D721Med (cell line): ENCODE measurements around the gene ASH1L.

Experiments used
- DNase-seq: peaks from one replicate; pipeline ENCODE4 v3.0.0; 2011; ENCODE audit warnings: low spot score; ENCODE audit not compliant: insufficient read length
- FAIRE-seq: peaks from 2 replicates; lab custom pipeline; 2011; peaks lifted over from hg19 to GRCh38; lab: Jason Lieb, UNC
- TF ChIP-seq, protein P1 (sequence below): IDR thresholded peaks from 2 replicates; pipeline ENCODE4 v1.5.1; 2012; ENCODE audit warnings: mild to moderate bottlenecking, control low read depth; ENCODE audit not compliant: insufficient read depth; ENCODE audit errors: missing control alignments

Gene ASH1L

DNA sequence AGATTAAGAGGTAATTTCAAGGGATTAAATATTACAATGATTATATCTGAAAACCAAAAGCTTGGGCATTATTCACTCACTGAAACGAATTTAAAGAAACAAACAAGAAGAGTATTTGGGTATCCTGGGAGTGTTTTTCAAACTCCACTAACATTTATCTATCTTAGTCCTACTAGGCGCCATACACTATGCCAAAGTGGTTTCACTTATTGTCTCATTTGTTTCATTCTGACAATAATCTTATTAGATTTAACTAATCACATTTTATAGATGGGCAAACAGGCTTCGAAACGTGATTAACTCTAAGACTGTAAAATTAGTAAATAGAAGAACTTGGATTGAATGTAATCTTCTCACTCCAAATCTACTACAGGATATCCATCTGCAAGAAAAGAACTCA is 25.4 kb downstream of the ASH1L start:
- TF ChIP-seq, protein P1, sequence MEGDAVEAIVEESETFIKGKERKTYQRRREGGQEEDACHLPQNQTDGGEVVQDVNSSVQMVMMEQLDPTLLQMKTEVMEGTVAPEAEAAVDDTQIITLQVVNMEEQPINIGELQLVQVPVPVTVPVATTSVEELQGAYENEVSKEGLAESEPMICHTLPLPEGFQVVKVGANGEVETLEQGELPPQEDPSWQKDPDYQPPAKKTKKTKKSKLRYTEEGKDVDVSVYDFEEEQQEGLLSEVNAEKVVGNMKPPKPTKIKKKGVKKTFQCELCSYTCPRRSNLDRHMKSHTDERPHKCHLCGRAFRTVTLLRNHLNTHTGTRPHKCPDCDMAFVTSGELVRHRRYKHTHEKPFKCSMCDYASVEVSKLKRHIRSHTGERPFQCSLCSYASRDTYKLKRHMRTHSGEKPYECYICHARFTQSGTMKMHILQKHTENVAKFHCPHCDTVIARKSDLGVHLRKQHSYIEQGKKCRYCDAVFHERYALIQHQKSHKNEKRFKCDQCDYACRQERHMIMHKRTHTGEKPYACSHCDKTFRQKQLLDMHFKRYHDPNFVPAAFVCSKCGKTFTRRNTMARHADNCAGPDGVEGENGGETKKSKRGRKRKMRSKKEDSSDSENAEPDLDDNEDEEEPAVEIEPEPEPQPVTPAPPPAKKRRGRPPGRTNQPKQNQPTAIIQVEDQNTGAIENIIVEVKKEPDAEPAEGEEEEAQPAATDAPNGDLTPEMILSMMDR = no peak
- DNase-seq (no peak), FAIRE-seq (peak; percentile 89)

DNA sequence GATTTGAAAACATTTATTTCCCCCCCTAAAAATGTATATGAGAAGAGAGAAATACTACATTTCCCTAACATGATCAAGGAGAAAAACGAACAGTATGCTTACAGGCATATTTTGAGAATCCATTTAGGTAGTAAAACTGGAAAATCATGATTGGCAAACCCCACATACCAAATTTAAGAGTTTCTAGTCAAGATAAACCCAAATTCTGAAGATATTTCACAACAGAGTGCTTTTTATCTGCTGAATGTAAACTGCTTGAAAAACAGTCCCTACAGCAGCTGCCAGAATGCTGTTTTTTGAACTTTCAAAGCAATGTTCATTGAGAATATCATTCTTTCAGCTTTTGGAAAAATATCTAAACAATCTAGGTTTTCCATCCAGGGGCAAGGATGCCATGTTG is 31.0 kb downstream of the ASH1L start:
- FAIRE-seq = no peak
- no peak for DNase-seq
- TF ChIP-seq, protein P1 = no peak

DNA sequence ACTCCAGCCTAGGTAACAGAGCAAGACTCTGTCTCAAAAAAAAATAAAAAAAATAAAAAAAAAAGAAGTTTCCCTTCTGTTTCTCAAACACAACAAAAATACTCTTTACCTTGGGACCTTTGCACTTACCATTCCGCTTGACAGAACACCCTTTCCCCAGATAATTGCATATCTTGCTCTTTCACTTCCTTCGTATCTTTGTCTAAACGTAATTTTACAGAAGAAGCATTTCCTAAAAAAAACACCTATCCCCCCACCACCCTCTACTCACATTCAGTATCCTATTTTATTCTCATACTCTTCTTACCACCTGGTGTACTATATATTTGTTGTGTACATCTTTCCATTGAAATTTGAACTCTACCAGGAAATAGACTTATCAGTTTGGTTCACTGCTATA is 32.7 kb downstream of the ASH1L start:
- TF ChIP-seq, protein P1 = no peak
- no peak for DNase-seq
- no peak for FAIRE-seq

- no peak for DNase-seq
- FAIRE-seq = no peak
- TF ChIP-seq, protein P1 = no peak
Observed at GRCh38 chr1:155529109-155529508, 33.5 kb downstream of the ASH1L start.

GRCh38 chr1:155527677-155528076 is 34.9 kb downstream of the ASH1L start:
- TF ChIP-seq, protein P1 = no peak
- DNase-seq = no peak
- FAIRE-seq = no peak

DNA sequence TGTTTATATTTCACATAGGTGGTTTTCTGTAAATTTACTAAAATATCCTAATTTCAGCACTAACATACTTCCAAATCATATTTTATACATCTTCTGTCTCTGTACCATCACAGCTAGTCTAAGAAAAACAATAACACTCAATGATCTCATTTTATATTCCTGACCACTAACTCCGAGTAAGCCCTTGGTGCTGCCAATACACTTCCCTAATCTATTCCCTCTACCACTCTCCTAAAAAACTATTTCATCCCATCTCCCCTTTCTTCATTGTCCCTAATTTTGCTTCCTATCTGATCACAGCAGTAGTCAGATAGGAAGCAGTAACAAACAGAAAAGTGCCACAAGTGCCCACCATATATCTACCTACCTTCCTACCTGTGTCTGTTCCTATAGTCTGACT is 36.2 kb downstream of the ASH1L start:
- no peak for FAIRE-seq
- DNase-seq = no peak
- TF ChIP-seq, protein P1 = no peak

- TF ChIP-seq, protein P1 = no peak
- no peak for DNase-seq
- no peak for FAIRE-seq
Observed at GRCh38 chr1:155522069-155522468, 40.5 kb downstream of the ASH1L start.
